Trophoblast cell (in vitro differentiated cells and primary cell): Measurements from ENCODE around the gene LUC7L3.

ENCODE experiments used
- DNase-seq, 2 donors: peaks; one replicate each; pipeline ENCODE4 v3.0.0-alpha.2; 2016
- H2AFZ ChIP-seq: 2 replicates; pipeline ENCODE4 v1.6.1; 2013; ENCODE audit warnings: low read length, moderate library complexity, mild to moderate bottlenecking; ENCODE audit not compliant: insufficient read depth, poor library complexity
- H2AK5ac ChIP-seq: 2 replicates; pipeline ENCODE4 v1.6.1; 2013; ENCODE audit warnings: mild to moderate bottlenecking, low read length
- H2BK120ac ChIP-seq: 2 replicates; pipeline ENCODE4 v1.6.1; 2013; ENCODE audit warnings: low read length, mild to moderate bottlenecking, moderate library complexity; ENCODE audit not compliant: insufficient read depth, poor library complexity
- H2BK12ac ChIP-seq: 2 replicates; pipeline ENCODE4 v1.6.1; 2013; ENCODE audit warnings: mild to moderate bottlenecking, low read length, moderate library complexity
- H2BK5ac ChIP-seq: 2 replicates; pipeline ENCODE4 v1.6.1; 2013; ENCODE audit warnings: low read length, low read depth, moderate library complexity, mild to moderate bottlenecking; ENCODE audit not compliant: poor library complexity
- H3K14ac ChIP-seq: 2 replicates; pipeline ENCODE4 v1.6.1; 2013; ENCODE audit warnings: mild to moderate bottlenecking, low read length
- H3K18ac ChIP-seq: 2 replicates; pipeline ENCODE4 v1.6.1; 2013; ENCODE audit warnings: mild to moderate bottlenecking, low read length
- H3K23ac ChIP-seq: 2 replicates; pipeline ENCODE4 v1.6.1; 2013; ENCODE audit warnings: low read length
- H3K27ac ChIP-seq: 2 replicates; pipeline ENCODE4 v1.5.1; 2013; ENCODE audit warnings: low read depth, mild to moderate bottlenecking, inconsistent platforms, low read length, moderate library complexity
- H3K27me3 ChIP-seq: 2 replicates; pipeline ENCODE4 v1.6.1; 2013; ENCODE audit warnings: inconsistent platforms, mild to moderate bottlenecking, low read length, moderate library complexity; ENCODE audit not compliant: insufficient read depth
- H3K36me3 ChIP-seq, 2 experiments: 1 replicate in 1 of 2; 2 replicates in 1 of 2; pipeline ENCODE4 v1.6.1; 2013; ENCODE audit warnings: low read length in 2 of 2, mild to moderate bottlenecking in 2 of 2, moderate library complexity in 1 of 2; ENCODE audit not compliant: insufficient read depth in 2 of 2, control insufficient read depth in 1 of 2
- H3K4ac ChIP-seq: 2 replicates; pipeline ENCODE4 v1.6.1; 2013; ENCODE audit warnings: low read depth, mild to moderate bottlenecking, low read length, moderate library complexity
- H3K4me1 ChIP-seq, 2 experiments: 1 replicate in 1 of 2; 2 replicates in 1 of 2; pipeline ENCODE4 v1.6.1; 2013; ENCODE audit warnings: low read length in 2 of 2, mild to moderate bottlenecking in 2 of 2, moderate library complexity in 1 of 2; ENCODE audit not compliant: insufficient read depth in 2 of 2, control insufficient read depth in 1 of 2
- H3K4me2 ChIP-seq: 2 replicates; pipeline ENCODE4 v1.6.1; 2013; ENCODE audit warnings: inconsistent platforms, mild to moderate bottlenecking, low read length, moderate library complexity
- H3K4me3 ChIP-seq: 2 replicates; pipeline ENCODE4 v1.5.1; 2013; ENCODE audit warnings: mild to moderate bottlenecking, low read depth, low read length, inconsistent platforms
- H3K79me1 ChIP-seq: one replicate; pipeline ENCODE4 v1.6.1; 2013; ENCODE audit warnings: low read length
- H3K79me2 ChIP-seq: 2 replicates; pipeline ENCODE4 v1.6.1; 2013; ENCODE audit warnings: low read length, mild to moderate bottlenecking; ENCODE audit not compliant: control insufficient read depth, insufficient read depth, poor library complexity
- H3K9ac ChIP-seq: 2 replicates; pipeline ENCODE4 v1.6.1; 2013; ENCODE audit warnings: mild to moderate bottlenecking, low read length
- H3K9me3 ChIP-seq: 2 replicates; pipeline ENCODE4 v1.6.1; 2013; ENCODE audit warnings: low read depth, mild to moderate bottlenecking, control low read depth, inconsistent platforms, low read length; ENCODE audit not compliant: insufficient read depth
- H4K12ac ChIP-seq: 2 replicates; pipeline ENCODE4 v1.6.1; 2013; ENCODE audit warnings: low read depth, mild to moderate bottlenecking, low read length, moderate library complexity
- H4K8ac ChIP-seq: 2 replicates; pipeline ENCODE4 v1.6.1; 2013; ENCODE audit warnings: low read depth, mild to moderate bottlenecking, low read length, moderate library complexity
- H4K91ac ChIP-seq: one replicate; pipeline ENCODE4 v1.6.1; 2013; ENCODE audit warnings: low read depth, mild to moderate bottlenecking, low read length, moderate library complexity
- WGBS: extraction: QIAGEN DNeasy Blood & Tissue Kit; methylation state at CpG from one replicate; pipeline ENCODE4 v1.1.7; 2013; ENCODE audit warnings: missing lambda C conversion rate; ENCODE audit not compliant: insufficient read length, insufficient coverage; ENCODE audit errors: extremely low coverage; 5-methylcytosine and 5-hydroxymethylcytosine counted together

LUC7L3 gene

GRCh38 chr17:50767030-50767429 is 47.6 kb downstream of the LUC7L3 start:
- Histone ChIP-seq H3K4ac (no peak overlapping the region), H2BK12ac (no peak overlapping the region), H4K91ac (no peak overlapping the region), H3K9ac (no peak overlapping the region), H4K8ac (no peak overlapping the region), H3K14ac (no peak overlapping the region), H3K36me3 (no peaks in the 10 kb centered on the region), H3K79me1 (no peaks in the 10 kb centered on the region), H3K4me1 (peaks cover 9 to 14% of the 10 kb centered on the region in 2 experiments), H2BK120ac (no peak overlapping the region), H4K12ac (no peak overlapping the region), H3K9me3 (no peaks in the 10 kb centered on the region), H3K27ac (no peak overlapping the region), H3K18ac (no peak overlapping the region), H3K4me3 (no peak overlapping the region), H3K27me3 (no peaks in the 10 kb centered on the region), H2AFZ (no peak overlapping the region), H3K4me2 (no peak overlapping the region), H2AK5ac (no peak overlapping the region), H2BK5ac (no peak overlapping the region), H3K23ac (no peak overlapping the region), H3K79me2 (no peaks in the 10 kb centered on the region)
- no CpG with 5 or more reads among the region's 7 CpGs for WGBS
- no peak for DNase-seq

GRCh38 chr17:50767446-50767845 is 48.0 kb downstream of the LUC7L3 start, which contains the start of gene ANKRD40CL:
Gene ANKRD40CL (minus strand): TSS chr17:50767518. CDS start chr17:50766913, 605 bp downstream.
- Histone ChIP-seq H4K12ac (no peak within 1 kb of the TSS), H3K36me3 (no peaks in the 10 kb centered on the region), H3K14ac (no peak within 1 kb of the TSS), H3K79me1 (no peaks in the 10 kb centered on the region), H3K27me3 (no peaks in the 10 kb centered on the region), H2AK5ac (no peak within 1 kb of the TSS), H3K9ac (peak within 1 kb of the TSS; percentile 49), H3K9me3 (no peaks in the 10 kb centered on the region), H3K27ac (no peak within 1 kb of the TSS), H2BK5ac (no peak within 1 kb of the TSS), H3K79me2 (no peaks in the 10 kb centered on the region), H4K8ac (no peak within 1 kb of the TSS), H3K18ac (no peak within 1 kb of the TSS), H2BK12ac (no peak within 1 kb of the TSS), H4K91ac (no peak within 1 kb of the TSS), H2BK120ac (no peak within 1 kb of the TSS), H3K23ac (no peak within 1 kb of the TSS), H3K4me2 (no peak within 1 kb of the TSS), H2AFZ (no peak within 1 kb of the TSS), H3K4me3 (no peak within 1 kb of the TSS), H3K4me1 (peaks cover 9 to 14% of the 10 kb centered on the region in 2 experiments), H3K4ac (no peak within 1 kb of the TSS)
- DNase-seq, result no peak
- WGBS, result no CpG with 5 or more reads among the region's 9 CpGs

DNA sequence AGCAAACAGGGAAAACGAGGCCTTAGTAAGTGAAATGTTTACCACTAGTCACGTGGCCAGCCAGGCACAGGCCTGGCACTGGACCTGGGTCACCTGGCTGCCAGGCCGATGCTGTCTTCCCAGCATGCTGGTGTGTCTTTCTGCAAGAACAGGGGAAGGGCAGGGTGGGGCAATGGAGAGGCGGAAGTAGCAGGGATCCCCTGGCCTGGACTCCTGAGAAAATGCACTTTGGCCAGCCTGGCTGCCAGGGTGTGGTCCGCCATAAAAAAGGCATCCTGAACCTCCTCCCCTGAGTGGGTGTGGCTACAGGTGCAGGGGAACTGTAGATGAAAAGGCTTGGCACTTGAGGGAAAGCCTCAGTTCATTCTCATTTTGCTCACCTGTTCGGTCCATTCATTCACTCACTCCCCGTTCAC is 49.0 kb downstream of the LUC7L3 start:
- 100% methylated on average over 2 of the region's 7 CpGs for WGBS

DNA sequence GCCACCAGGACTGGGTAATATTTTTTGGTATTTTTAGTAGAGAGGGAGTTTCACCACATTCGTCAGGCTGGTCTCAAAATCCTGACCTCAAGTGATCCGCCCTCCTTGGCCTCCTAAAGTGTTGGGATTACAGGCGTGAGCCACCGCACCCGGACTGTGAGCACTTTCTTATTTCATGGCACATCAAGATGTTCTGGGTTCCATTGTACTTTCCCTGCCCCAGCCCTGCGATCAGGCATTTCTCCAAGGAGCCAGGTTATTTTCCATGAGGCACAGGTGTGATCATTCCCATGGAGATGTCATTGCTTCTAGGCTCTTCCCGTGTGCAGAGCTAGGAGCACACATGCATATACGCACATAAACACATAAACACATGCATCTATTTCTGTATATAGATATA is 50.5 kb downstream of the LUC7L3 start:
- no peak overlapping the region for H3K18ac ChIP-seq
- no peak overlapping the region for H3K4me3 ChIP-seq
- no peak overlapping the region for H3K23ac ChIP-seq
- H3K9me3 ChIP-seq, result no peaks in the 10 kb centered on the region
- peaks cover under 1 to 4% of the 10 kb centered on the region in 2 experiments for H3K4me1 ChIP-seq
- no peak overlapping the region for H3K27ac ChIP-seq
- H3K4me2 ChIP-seq, result no peak overlapping the region
- H2BK120ac ChIP-seq, result no peak overlapping the region
- H4K91ac ChIP-seq, result no peak overlapping the region
- no peak overlapping the region for H3K4ac ChIP-seq
- no peaks in the 10 kb centered on the region for H3K79me1 ChIP-seq
- DNase-seq, result no peak
- no peak overlapping the region for H4K12ac ChIP-seq
- no peak overlapping the region for H2AK5ac ChIP-seq
- no peak overlapping the region for H4K8ac ChIP-seq
- H3K36me3 ChIP-seq, result no peaks in the 10 kb centered on the region
- WGBS, result no CpG with 5 or more reads among the region's 8 CpGs
- no peak overlapping the region for H2BK12ac ChIP-seq
- H2BK5ac ChIP-seq, result no peak overlapping the region
- H3K9ac ChIP-seq, result no peak overlapping the region
- no peaks in the 10 kb centered on the region for H3K27me3 ChIP-seq
- no peak overlapping the region for H3K14ac ChIP-seq
- H3K79me2 ChIP-seq, result no peaks in the 10 kb centered on the region
- no peak overlapping the region for H2AFZ ChIP-seq

More for the DNA sequence above, 49.0 kb downstream of the LUC7L3 start:
- H3K4ac ChIP-seq, result no peak overlapping the region
- no peaks in the 10 kb centered on the region for H3K9me3 ChIP-seq
- peak overlapping the region; percentile 48 for H3K9ac ChIP-seq
- H2AFZ ChIP-seq, result no peak overlapping the region
- H3K36me3 ChIP-seq, result no peaks in the 10 kb centered on the region
- H3K27me3 ChIP-seq, result no peaks in the 10 kb centered on the region
- no peak overlapping the region for H3K4me3 ChIP-seq
- no peak overlapping the region for H2BK120ac ChIP-seq
- H3K79me2 ChIP-seq, result no peaks in the 10 kb centered on the region
- no peak overlapping the region for H3K18ac ChIP-seq
- peaks cover 9 to 14% of the 10 kb centered on the region in 2 experiments for H3K4me1 ChIP-seq
- no peak overlapping the region for H4K91ac ChIP-seq
- no peak overlapping the region for H3K4me2 ChIP-seq
- no peak overlapping the region for H4K8ac ChIP-seq
- no peak for DNase-seq
- H2BK12ac ChIP-seq, result no peak overlapping the region
- H2BK5ac ChIP-seq, result no peak overlapping the region
- no peaks in the 10 kb centered on the region for H3K79me1 ChIP-seq
- H4K12ac ChIP-seq, result no peak overlapping the region
- no peak overlapping the region for H2AK5ac ChIP-seq
- H3K23ac ChIP-seq, result no peak overlapping the region
- H3K14ac ChIP-seq, result no peak overlapping the region
- no peak overlapping the region for H3K27ac ChIP-seq
